Measurements from ENCODE around the gene CEP128.

The CEP128 gene

GRCh38 chr14:80692903-80693302, 248.6 kb downstream of the CEP128 start:
- TF ChIP-seq EZH2 (IDR thresholded peaks at IDR 0.05) (no peak), POLR2AphosphoS5 (IDR thresholded peaks at IDR 0.05; ENCODE audit: borderline replicate concordance, low read depth, low read length) (no peak), FOXP2 (optimal IDR thresholded peaks at IDR 0.05; ENCODE audit: control extremely low read depth, extremely low read length, insufficient read depth) (no peak)
- H3K27ac ChIP-seq: no peak overlapping the region
- no peak for DNase-seq (ENCODE audit: low read depth, low spot score)
- H3K9ac ChIP-seq (ENCODE audit: insufficient read length): no peak overlapping the region
- no peaks in the 10 kb centered on the region for H3K36me3 ChIP-seq (ENCODE audit: insufficient read depth, low read length)
- no peaks in the 10 kb centered on the region for H3K9me3 ChIP-seq (ENCODE audit: low read depth, low read length)
- no peak overlapping the region for H3K4me3 ChIP-seq

- DNase-seq (ENCODE audit: low read depth, low spot score): no peak
Observed at GRCh38 chr14:80681651-80682050, 259.9 kb downstream of the CEP128 start.

GRCh38 chr14:80679273-80679672, 262.3 kb downstream of the CEP128 start:
- TF ChIP-seq EZH2 (IDR thresholded peaks at IDR 0.05) (no peak), POLR2AphosphoS5 (IDR thresholded peaks at IDR 0.05; ENCODE audit: borderline replicate concordance, low read depth, low read length) (no peak)
- DNase-seq (ENCODE audit: low read depth, low spot score): peak; percentile 18
- no peak overlapping the region for H3K9ac ChIP-seq (ENCODE audit: insufficient read length)
- H3K9me3 ChIP-seq (ENCODE audit: low read depth, low read length): no peaks in the 10 kb centered on the region
- no peak overlapping the region for H3K27ac ChIP-seq
- no peak overlapping the region for H3K4me3 ChIP-seq
- no peaks in the 10 kb centered on the region for H3K36me3 ChIP-seq (ENCODE audit: insufficient read depth, low read length)

More at GRCh38 chr14:80681651-80682050, 259.9 kb downstream of the CEP128 start:
- no peak overlapping the region for H3K9ac ChIP-seq (ENCODE audit: insufficient read length)
- no peaks in the 10 kb centered on the region for H3K36me3 ChIP-seq (ENCODE audit: insufficient read depth, low read length)
- H3K9me3 ChIP-seq (ENCODE audit: low read depth, low read length): no peaks in the 10 kb centered on the region
- no peak overlapping the region for H3K4me3 ChIP-seq
- TF ChIP-seq FOXP2 (optimal IDR thresholded peaks at IDR 0.05; ENCODE audit: control extremely low read depth, extremely low read length, insufficient read depth) (no peak), EZH2 (IDR thresholded peaks at IDR 0.05) (no peak), POLR2AphosphoS5 (IDR thresholded peaks at IDR 0.05; ENCODE audit: borderline replicate concordance, low read depth, low read length) (no peak)
- no peak overlapping the region for H3K27ac ChIP-seq

GRCh38 chr14:80678436-80678835, 263.1 kb downstream of the CEP128 start:
- H3K27ac ChIP-seq: no peak overlapping the region
- no peak overlapping the region for H3K9ac ChIP-seq (ENCODE audit: insufficient read length)
- no peaks in the 10 kb centered on the region for H3K9me3 ChIP-seq (ENCODE audit: low read depth, low read length)
- no peak for DNase-seq (ENCODE audit: low read depth, low spot score)
- H3K4me3 ChIP-seq: no peak overlapping the region
- no peaks in the 10 kb centered on the region for H3K36me3 ChIP-seq (ENCODE audit: insufficient read depth, low read length)
- no peak for TF ChIP-seq EZH2 (IDR thresholded peaks at IDR 0.05)
- no peak for TF ChIP-seq POLR2AphosphoS5 (IDR thresholded peaks at IDR 0.05; ENCODE audit: borderline replicate concordance, low read depth, low read length)
- TF ChIP-seq FOXP2 (optimal IDR thresholded peaks at IDR 0.05; ENCODE audit: control extremely low read depth, extremely low read length, insufficient read depth): no peak

- Histone ChIP-seq H3K36me3 (ENCODE audit: insufficient read depth, low read length) (no peaks in the 10 kb centered on the region), H3K27ac (no peak overlapping the region), H3K9ac (ENCODE audit: insufficient read length) (no peak overlapping the region), H3K9me3 (ENCODE audit: low read depth, low read length) (no peaks in the 10 kb centered on the region), H3K4me3 (no peak overlapping the region)
- TF ChIP-seq POLR2AphosphoS5 (IDR thresholded peaks at IDR 0.05; ENCODE audit: borderline replicate concordance, low read depth, low read length): no peak
- TF ChIP-seq EZH2 (IDR thresholded peaks at IDR 0.05): no peak
- TF ChIP-seq FOXP2 (optimal IDR thresholded peaks at IDR 0.05; ENCODE audit: control extremely low read depth, extremely low read length, insufficient read depth): no peak
- no peak for DNase-seq (ENCODE audit: low read depth, low spot score)
Observed at GRCh38 chr14:80669426-80669825, 272.1 kb downstream of the CEP128 start.

GRCh38 chr14:80664576-80664975, 277.0 kb downstream of the CEP128 start:
- Histone ChIP-seq H3K27ac (no peak overlapping the region), H3K9ac (ENCODE audit: insufficient read length) (no peak overlapping the region), H3K9me3 (ENCODE audit: low read depth, low read length) (no peaks in the 10 kb centered on the region), H3K36me3 (ENCODE audit: insufficient read depth, low read length) (no peaks in the 10 kb centered on the region), H3K4me3 (no peak overlapping the region)
- DNase-seq (ENCODE audit: low read depth, low spot score): no peak
- TF ChIP-seq FOXP2 (optimal IDR thresholded peaks at IDR 0.05; ENCODE audit: control extremely low read depth, extremely low read length, insufficient read depth): no peak
- no peak for TF ChIP-seq POLR2AphosphoS5 (IDR thresholded peaks at IDR 0.05; ENCODE audit: borderline replicate concordance, low read depth, low read length)

- no peak overlapping the region for H3K4me3 ChIP-seq
- no peak overlapping the region for H3K27ac ChIP-seq
- H3K9me3 ChIP-seq (ENCODE audit: low read depth, low read length): no peaks in the 10 kb centered on the region
- no peak for DNase-seq (ENCODE audit: low read depth, low spot score)
- no peak overlapping the region for H3K9ac ChIP-seq (ENCODE audit: insufficient read length)
- TF ChIP-seq EZH2 (IDR thresholded peaks at IDR 0.05) (no peak), FOXP2 (optimal IDR thresholded peaks at IDR 0.05; ENCODE audit: control extremely low read depth, extremely low read length, insufficient read depth) (no peak), POLR2AphosphoS5 (IDR thresholded peaks at IDR 0.05; ENCODE audit: borderline replicate concordance, low read depth, low read length) (no peak)
- H3K36me3 ChIP-seq (ENCODE audit: insufficient read depth, low read length): no peaks in the 10 kb centered on the region
Observed at GRCh38 chr14:80663541-80663940, 278.0 kb downstream of the CEP128 start.

- Histone ChIP-seq H3K9me3 (ENCODE audit: low read depth, low read length) (no peaks in the 10 kb centered on the region), H3K27ac (no peak overlapping the region), H3K9ac (ENCODE audit: insufficient read length) (no peak overlapping the region), H3K36me3 (ENCODE audit: insufficient read depth, low read length) (no peaks in the 10 kb centered on the region), H3K4me3 (no peak overlapping the region)
- DNase-seq (ENCODE audit: low read depth, low spot score): no peak
- TF ChIP-seq POLR2AphosphoS5 (IDR thresholded peaks at IDR 0.05; ENCODE audit: borderline replicate concordance, low read depth, low read length): no peak
- no peak for TF ChIP-seq FOXP2 (optimal IDR thresholded peaks at IDR 0.05; ENCODE audit: control extremely low read depth, extremely low read length, insufficient read depth)
- no peak for TF ChIP-seq EZH2 (IDR thresholded peaks at IDR 0.05)
Observed at GRCh38 chr14:80659783-80660182, 281.8 kb downstream of the CEP128 start.

GRCh38 chr14:80658733-80659132, 282.8 kb downstream of the CEP128 start:
- no peaks in the 10 kb centered on the region for H3K9me3 ChIP-seq (ENCODE audit: low read depth, low read length)
- TF ChIP-seq FOXP2 (optimal IDR thresholded peaks at IDR 0.05; ENCODE audit: control extremely low read depth, extremely low read length, insufficient read depth): no peak
- no peak overlapping the region for H3K4me3 ChIP-seq
- no peak for DNase-seq (ENCODE audit: low read depth, low spot score)
- no peaks in the 10 kb centered on the region for H3K36me3 ChIP-seq (ENCODE audit: insufficient read depth, low read length)
- H3K9ac ChIP-seq (ENCODE audit: insufficient read length): no peak overlapping the region
- no peak overlapping the region for H3K27ac ChIP-seq
